ENCODE results near the gene HINT3. TPM values are rescaled to one million over a fixed set of nuclear protein-coding genes. Genes with fewer than 3 reads are reported as not detected.

The HINT3 gene
- total and polyA plus RNA-seq, 4 donors: 5.6 to 17.4 (median 10.6) TPM

DNA sequence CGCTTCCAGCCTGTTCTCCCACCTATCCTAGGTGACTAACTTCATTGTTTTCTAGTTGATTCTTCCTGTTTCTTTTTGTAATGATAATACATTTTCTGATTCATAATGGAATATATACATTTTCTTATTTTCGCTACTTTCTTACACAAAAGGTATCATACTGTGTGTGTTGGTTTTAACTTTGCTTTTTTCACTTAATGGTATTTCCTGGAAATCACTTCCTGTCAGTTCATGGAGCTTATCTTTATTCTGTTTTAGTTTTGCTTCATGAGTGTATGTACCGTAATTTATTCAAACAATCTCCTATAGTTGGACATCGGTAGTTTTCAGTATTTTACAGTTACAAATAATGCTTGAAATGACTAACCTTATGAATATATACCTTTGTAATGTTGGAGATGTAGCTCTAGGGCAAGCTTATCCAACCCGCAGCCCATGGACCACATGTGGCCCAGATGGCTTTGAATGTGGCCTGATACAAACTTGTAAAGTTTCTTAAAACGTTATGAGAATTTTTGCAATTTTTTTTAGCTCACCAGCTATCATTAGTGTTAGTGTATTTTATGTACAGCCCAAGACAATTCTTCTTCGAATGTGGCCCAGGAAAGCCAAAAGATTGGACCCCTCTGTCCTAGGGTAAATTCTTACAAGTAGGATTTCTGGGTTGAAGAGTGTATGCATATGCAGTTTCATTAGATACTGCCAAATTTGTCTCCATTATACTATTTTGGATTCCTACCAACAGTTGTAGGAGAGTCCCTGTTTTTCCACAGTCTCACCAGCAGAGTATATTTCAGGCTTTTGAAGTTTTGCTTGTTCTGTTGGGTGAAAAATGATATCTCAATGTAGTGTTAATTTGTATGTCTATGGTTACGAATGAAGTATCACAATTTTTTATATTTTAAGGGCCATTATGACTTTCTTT, 46.4 kb downstream of the HINT3 start (continued):
- TF ChIP-seq YY1 (IDR thresholded peaks at IDR 0.05): no peak

DNA sequence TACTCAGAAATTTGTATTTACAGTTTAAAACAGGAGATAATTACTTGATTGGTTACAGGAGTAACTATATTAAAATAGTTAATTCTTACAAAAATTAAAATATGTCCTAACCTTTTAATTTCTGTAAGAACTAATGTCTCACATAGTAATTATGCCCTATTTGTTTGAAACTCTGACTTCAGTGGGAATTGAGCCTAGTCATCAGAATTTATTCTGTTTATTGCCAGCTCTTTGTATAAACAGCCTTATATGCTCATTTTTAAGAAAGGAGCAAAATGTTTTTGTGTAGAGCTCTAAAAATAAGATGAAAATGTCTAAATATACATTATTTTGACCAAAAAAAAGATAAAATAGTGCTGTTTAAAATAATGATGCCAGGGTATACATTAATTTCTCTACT, 51.2 kb downstream of the HINT3 start:
- H3K9ac ChIP-seq (ENCODE audit: low read depth in 1 of 2, low read length in 2 of 2): no peak overlapping the region
- peaks cover 5 to 47% (median 34%) of the 10 kb centered on the region in 4 donors for H3K36me3 ChIP-seq (ENCODE audit: control insufficient read depth in 4 of 4, insufficient read depth in 3 of 4, low read depth in 1 of 4, low read length in 3 of 4)
- TF ChIP-seq EGR1 (IDR thresholded peaks at IDR 0.05; ENCODE audit: low read depth in 2 of 2): no peak
- TF ChIP-seq, protein P1, sequence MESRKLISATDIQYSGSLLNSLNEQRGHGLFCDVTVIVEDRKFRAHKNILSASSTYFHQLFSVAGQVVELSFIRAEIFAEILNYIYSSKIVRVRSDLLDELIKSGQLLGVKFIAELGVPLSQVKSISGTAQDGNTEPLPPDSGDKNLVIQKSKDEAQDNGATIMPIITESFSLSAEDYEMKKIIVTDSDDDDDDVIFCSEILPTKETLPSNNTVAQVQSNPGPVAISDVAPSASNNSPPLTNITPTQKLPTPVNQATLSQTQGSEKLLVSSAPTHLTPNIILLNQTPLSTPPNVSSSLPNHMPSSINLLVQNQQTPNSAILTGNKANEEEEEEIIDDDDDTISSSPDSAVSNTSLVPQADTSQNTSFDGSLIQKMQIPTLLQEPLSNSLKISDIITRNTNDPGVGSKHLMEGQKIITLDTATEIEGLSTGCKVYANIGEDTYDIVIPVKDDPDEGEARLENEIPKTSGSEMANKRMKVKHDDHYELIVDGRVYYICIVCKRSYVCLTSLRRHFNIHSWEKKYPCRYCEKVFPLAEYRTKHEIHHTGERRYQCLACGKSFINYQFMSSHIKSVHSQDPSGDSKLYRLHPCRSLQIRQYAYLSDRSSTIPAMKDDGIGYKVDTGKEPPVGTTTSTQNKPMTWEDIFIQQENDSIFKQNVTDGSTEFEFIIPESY (IDR thresholded peaks at IDR 0.05): no peak
- no peak for TF ChIP-seq RXRA (IDR thresholded peaks at IDR 0.05)
- no peak for TF ChIP-seq HNF4A (conservative IDR thresholded peaks at IDR 0.05)
- TF ChIP-seq, protein P2, sequence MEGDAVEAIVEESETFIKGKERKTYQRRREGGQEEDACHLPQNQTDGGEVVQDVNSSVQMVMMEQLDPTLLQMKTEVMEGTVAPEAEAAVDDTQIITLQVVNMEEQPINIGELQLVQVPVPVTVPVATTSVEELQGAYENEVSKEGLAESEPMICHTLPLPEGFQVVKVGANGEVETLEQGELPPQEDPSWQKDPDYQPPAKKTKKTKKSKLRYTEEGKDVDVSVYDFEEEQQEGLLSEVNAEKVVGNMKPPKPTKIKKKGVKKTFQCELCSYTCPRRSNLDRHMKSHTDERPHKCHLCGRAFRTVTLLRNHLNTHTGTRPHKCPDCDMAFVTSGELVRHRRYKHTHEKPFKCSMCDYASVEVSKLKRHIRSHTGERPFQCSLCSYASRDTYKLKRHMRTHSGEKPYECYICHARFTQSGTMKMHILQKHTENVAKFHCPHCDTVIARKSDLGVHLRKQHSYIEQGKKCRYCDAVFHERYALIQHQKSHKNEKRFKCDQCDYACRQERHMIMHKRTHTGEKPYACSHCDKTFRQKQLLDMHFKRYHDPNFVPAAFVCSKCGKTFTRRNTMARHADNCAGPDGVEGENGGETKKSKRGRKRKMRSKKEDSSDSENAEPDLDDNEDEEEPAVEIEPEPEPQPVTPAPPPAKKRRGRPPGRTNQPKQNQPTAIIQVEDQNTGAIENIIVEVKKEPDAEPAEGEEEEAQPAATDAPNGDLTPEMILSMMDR (IDR thresholded peaks at IDR 0.05; ENCODE audit: low read depth, low read length, missing input control): no peak
- TF ChIP-seq GABPA (IDR thresholded peaks at IDR 0.05 in 1 of 2, conservative IDR thresholded peaks at IDR 0.05 in 1 of 2): no peak
- no peak for TF ChIP-seq SP1 (IDR thresholded peaks at IDR 0.05)
- no peak for TF ChIP-seq YY1 (IDR thresholded peaks at IDR 0.05)
- H3K27me3 ChIP-seq (ENCODE audit: control insufficient read depth in 4 of 4, insufficient read depth in 4 of 4, low read length in 3 of 4): no peaks in the 10 kb centered on the region
- no peaks in the 10 kb centered on the region for H3K4me1 ChIP-seq (ENCODE audit: control insufficient read depth in 4 of 4, insufficient read depth in 4 of 4, low read length in 3 of 4)
- no peak for DNase-seq (ENCODE audit: low spot score)
- H3K27ac ChIP-seq (ENCODE audit: low read depth in 1 of 2, low read length in 2 of 2): no peak overlapping the region
- no peaks in the 10 kb centered on the region for H3K9me3 ChIP-seq (ENCODE audit: control insufficient read depth in 4 of 4, low read length in 3 of 4)
- H3K4me3 ChIP-seq (ENCODE audit: low read depth in 1 of 3, low read length in 3 of 3): no peak overlapping the region

DNA sequence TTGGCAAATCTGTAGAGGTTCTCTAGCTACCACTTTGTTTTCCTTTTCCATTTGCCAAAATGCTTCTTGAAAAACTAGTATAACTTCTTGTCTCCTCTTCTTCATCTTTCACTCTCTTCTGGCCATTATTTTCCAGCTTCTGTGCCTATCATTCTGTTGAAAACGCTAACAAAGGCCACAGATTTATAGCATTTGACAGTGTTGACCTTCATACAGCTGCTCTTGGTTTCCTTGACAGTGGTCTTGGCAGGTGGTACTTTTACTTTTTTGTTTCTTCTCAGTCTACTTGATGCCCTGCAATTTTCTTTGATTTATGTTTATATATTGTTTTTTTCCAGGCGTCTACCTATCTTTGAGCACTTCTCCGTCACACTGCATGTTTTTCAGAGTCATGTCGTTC, 53.5 kb downstream of the HINT3 start:
- WGBS: 93% methylated on average over 4 of the region's 4 CpGs

More for the DNA sequence above, 53.5 kb downstream of the HINT3 start:
- peaks cover 12 to 56% (median 48%) of the 10 kb centered on the region in 4 donors for H3K36me3 ChIP-seq (ENCODE audit: control insufficient read depth in 4 of 4, insufficient read depth in 3 of 4, low read depth in 1 of 4, low read length in 3 of 4)
- no peaks in the 10 kb centered on the region for H3K27me3 ChIP-seq (ENCODE audit: control insufficient read depth in 4 of 4, insufficient read depth in 4 of 4, low read length in 3 of 4)
- H3K4me1 ChIP-seq (ENCODE audit: control insufficient read depth in 4 of 4, insufficient read depth in 4 of 4, low read length in 3 of 4): no peaks in the 10 kb centered on the region
- TF ChIP-seq JUND (IDR thresholded peaks at IDR 0.05): no peak
- TF ChIP-seq, protein P1 (IDR thresholded peaks at IDR 0.05): no peak
- no peak for TF ChIP-seq NR2F2 (IDR thresholded peaks at IDR 0.05)
- no peak for TF ChIP-seq HNF4A (conservative IDR thresholded peaks at IDR 0.05)
- TF ChIP-seq, protein P3, sequence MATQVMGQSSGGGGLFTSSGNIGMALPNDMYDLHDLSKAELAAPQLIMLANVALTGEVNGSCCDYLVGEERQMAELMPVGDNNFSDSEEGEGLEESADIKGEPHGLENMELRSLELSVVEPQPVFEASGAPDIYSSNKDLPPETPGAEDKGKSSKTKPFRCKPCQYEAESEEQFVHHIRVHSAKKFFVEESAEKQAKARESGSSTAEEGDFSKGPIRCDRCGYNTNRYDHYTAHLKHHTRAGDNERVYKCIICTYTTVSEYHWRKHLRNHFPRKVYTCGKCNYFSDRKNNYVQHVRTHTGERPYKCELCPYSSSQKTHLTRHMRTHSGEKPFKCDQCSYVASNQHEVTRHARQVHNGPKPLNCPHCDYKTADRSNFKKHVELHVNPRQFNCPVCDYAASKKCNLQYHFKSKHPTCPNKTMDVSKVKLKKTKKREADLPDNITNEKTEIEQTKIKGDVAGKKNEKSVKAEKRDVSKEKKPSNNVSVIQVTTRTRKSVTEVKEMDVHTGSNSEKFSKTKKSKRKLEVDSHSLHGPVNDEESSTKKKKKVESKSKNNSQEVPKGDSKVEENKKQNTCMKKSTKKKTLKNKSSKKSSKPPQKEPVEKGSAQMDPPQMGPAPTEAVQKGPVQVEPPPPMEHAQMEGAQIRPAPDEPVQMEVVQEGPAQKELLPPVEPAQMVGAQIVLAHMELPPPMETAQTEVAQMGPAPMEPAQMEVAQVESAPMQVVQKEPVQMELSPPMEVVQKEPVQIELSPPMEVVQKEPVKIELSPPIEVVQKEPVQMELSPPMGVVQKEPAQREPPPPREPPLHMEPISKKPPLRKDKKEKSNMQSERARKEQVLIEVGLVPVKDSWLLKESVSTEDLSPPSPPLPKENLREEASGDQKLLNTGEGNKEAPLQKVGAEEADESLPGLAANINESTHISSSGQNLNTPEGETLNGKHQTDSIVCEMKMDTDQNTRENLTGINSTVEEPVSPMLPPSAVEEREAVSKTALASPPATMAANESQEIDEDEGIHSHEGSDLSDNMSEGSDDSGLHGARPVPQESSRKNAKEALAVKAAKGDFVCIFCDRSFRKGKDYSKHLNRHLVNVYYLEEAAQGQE (IDR thresholded peaks at IDR 0.05): no peak
- no peak for TF ChIP-seq GABPA (IDR thresholded peaks at IDR 0.05 in 1 of 2, conservative IDR thresholded peaks at IDR 0.05 in 1 of 2)
- DNase-seq (ENCODE audit: low spot score): no peak
- no peaks in the 10 kb centered on the region for H3K9me3 ChIP-seq (ENCODE audit: control insufficient read depth in 4 of 4, low read length in 3 of 4)
- no peak overlapping the region for H3K4me3 ChIP-seq (ENCODE audit: low read depth in 1 of 3, low read length in 3 of 3)
- H3K27ac ChIP-seq (ENCODE audit: low read depth in 1 of 2, low read length in 2 of 2): no peak overlapping the region
- no peak overlapping the region for H3K9ac ChIP-seq (ENCODE audit: low read depth in 1 of 2, low read length in 2 of 2)
